ENCODE data around the gene RAB40B. TPM values are rescaled to one million over a fixed set of nuclear protein-coding genes. Genes with fewer than 3 reads are reported as not detected.

RAB40B gene
- total RNA-seq, 2 experiments from 2014 or later: 0.42 to 0.52 TPM

DNA sequence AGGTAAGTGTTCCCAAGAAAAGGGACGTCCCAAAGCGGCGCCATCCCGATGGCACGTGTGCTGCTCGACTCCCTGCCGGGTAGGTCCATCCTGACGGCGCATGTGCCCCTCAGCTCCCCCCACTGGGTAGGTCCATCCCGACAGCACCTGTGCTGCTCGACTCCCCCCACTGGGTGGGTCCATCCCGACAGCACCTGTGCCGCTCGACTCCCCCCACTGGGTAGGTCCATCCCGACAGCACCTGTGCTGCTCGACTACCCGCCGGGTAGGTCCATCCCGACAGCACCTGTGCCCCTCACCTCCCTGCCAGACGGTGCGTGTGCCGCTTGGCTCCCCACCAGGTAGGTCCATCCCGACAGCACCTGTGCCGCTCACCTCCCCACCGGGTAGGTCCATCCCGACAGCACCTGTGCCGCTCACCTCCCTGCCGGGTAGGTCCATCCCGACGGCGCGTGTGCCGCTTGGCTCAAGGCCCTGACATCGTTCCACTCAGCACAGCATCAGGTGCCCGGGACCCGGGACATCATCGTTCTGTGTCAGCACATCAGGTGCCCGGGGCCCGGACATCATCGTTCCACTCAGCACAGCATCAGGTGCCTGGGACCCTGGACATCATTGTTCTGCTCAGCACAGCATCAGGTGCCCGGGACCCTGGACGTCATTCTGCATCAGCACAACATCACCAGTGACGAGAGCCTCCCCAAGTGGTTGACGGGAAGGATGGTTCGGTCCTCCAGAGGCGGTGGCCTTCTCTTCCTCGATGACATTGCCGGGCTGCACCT, 31.2 kb upstream of the RAB40B start:
- no peaks in the 10 kb centered on the region for H3K4me1 Mint-ChIP-seq (ENCODE audit: low read depth)
- CTCF ChIA-PET: no interaction called here
- no peak overlapping the region for H3K27ac Mint-ChIP-seq
- H3K9me3 Mint-ChIP-seq: peaks cover 5% of the 10 kb centered on the region
- intact Hi-C loops (cut with micrococcal nuclease): no loop called here
- H3K36me3 Mint-ChIP-seq (ENCODE audit: low read depth): peaks cover 17% of the 10 kb centered on the region
- DNase-seq: no peak
- H3K27me3 Mint-ChIP-seq (ENCODE audit: low read depth): no peaks in the 10 kb centered on the region
- no peak overlapping the region for H3K4me3 Mint-ChIP-seq

DNA sequence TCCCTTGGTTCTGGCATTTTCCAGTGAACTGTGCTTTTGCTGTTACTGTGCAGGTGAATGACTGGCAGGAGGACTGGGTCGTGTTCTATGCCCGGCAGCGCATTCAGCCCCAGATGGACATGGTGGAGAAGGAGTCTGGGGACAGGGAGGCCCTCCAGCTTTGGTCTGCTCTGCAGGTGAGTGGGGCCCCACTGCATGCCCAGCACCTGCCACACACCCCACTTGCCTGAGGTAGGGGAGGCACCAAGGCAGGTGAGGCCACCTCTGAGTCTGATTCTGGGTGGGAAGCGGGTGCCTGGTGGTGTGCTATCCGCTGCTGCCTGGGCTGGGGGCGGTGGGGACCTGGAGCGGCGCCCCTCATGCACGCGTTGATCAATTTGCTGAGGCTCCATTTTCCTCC, 27.9 kb upstream of the RAB40B start:
- DNase-seq: no peak
- intact Hi-C loops (cut with micrococcal nuclease): no loop called here
- Mint-ChIP-seq H3K36me3 (ENCODE audit: low read depth) (peaks cover 15% of the 10 kb centered on the region), H3K4me3 (no peak overlapping the region), H3K27ac (no peak overlapping the region), H3K9me3 (no peaks in the 10 kb centered on the region), H3K27me3 (ENCODE audit: low read depth) (no peaks in the 10 kb centered on the region), H3K4me1 (ENCODE audit: low read depth) (no peaks in the 10 kb centered on the region)
- CTCF ChIA-PET: interaction anchor here (0.7 kb wide), 1 partner anchor 42 kb away, joined by 3 read pairs; no protein-coding TSS in a partner anchor

DNA sequence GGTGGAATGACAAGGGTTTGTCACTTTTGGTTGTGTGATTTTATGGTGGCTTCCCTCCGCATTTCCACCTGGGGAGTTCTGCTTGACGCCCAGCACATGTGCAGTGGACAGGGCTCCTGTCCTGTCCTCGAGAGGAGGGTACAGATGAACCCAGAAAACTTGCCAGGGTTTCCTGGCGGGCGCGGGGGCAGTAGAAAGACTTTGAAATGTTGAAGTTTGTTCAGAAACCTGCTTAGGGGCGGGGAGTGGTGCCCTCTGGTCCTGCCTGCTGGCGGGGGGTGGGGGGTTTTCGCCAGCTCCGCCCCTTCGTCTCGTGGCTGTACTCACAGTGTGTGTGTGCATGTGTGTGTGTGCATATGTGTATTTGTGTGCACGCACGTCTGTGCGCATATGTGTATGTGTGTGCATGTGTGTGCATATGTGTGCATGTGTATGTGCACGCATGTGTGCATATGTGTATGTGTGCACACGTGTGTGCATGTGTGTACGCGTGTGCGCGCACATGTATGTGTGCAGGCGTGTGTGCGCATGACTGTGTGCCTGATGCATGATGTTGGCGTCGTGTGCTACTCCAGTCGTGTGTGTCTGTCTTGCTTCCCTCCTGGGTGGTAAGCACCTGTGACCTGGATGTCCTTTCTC, 24.8 kb upstream of the RAB40B start:
- Mint-ChIP-seq H3K27ac (no peak overlapping the region), H3K9me3 (no peaks in the 10 kb centered on the region), H3K36me3 (ENCODE audit: low read depth) (peaks cover 20% of the 10 kb centered on the region), H3K27me3 (ENCODE audit: low read depth) (no peaks in the 10 kb centered on the region), H3K4me1 (ENCODE audit: low read depth) (no peaks in the 10 kb centered on the region), H3K4me3 (no peak overlapping the region)
- DNase-seq: no peak
- intact Hi-C loops (cut with micrococcal nuclease): no loop called here
- CTCF ChIA-PET: no interaction called here

DNA sequence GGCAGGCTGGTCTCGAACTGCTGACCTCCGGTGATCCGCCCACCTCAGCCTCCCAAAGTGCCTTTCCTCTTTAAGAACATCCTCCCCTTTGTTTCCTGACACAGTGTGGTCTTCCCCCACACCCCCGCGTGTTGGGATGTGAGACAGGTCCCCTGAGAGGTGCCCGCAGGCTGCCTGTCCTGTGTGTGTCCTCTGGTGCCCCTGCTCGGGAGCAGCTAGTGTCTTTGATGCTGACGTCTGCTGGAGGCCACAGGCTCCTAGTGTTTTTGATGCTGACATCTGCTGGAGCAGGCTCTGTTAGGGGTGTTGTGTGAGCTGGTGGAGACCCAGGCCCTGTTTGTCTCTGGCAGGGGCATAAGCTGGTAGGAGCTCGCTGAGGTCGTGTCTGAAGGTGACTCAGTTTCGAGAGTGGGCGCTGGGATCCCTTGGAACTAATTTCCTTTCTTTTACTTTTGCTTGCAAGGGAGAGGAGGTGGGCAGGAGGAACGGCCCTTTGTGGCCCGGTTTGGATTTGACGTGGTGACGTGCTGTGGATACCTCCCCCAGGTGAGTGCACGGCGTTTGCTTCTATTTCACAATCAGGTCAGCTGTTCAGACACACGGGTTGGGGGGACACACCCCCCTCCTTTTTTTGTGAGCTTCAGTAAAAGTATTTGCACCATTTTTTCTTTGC, 24.0 kb upstream of the RAB40B start:
- H3K4me1 Mint-ChIP-seq (ENCODE audit: low read depth): peaks cover 7% of the 10 kb centered on the region
- H3K27ac Mint-ChIP-seq: no peak overlapping the region
- no peak for DNase-seq
- H3K4me3 Mint-ChIP-seq: no peak overlapping the region
- H3K9me3 Mint-ChIP-seq: no peaks in the 10 kb centered on the region
- CTCF ChIA-PET: no interaction called here
- intact Hi-C loops (cut with micrococcal nuclease): no loop called here
- no peaks in the 10 kb centered on the region for H3K27me3 Mint-ChIP-seq (ENCODE audit: low read depth)
- H3K36me3 Mint-ChIP-seq (ENCODE audit: low read depth): peaks cover 21% of the 10 kb centered on the region

DNA sequence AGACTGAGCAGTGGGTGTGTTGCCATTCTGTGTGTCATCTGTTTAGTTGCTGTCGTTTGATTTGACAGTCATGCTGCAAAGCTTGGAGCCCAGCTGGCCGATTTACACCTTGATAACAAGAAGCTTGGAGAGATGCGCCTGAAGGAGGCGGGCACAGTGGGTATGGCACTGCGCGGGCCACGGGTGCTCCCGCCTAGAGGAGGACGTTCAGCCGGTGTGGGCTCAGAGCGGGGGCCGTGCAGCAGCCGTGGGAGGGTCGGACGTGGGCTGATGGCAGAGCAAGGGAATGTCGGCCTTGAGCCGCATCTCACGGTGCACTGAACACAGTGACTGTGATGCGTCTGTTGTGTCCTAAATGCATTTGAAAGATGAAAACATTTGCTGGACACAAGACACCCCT, 21.7 kb upstream of the RAB40B start:
- Mint-ChIP-seq H3K36me3 (ENCODE audit: low read depth) (peaks cover 16% of the 10 kb centered on the region), H3K4me1 (ENCODE audit: low read depth) (peaks cover 13% of the 10 kb centered on the region), H3K4me3 (no peak overlapping the region), H3K9me3 (no peaks in the 10 kb centered on the region), H3K27ac (no peak overlapping the region), H3K27me3 (ENCODE audit: low read depth) (no peaks in the 10 kb centered on the region)
- no peak for DNase-seq
- CTCF ChIA-PET: no interaction called here
- intact Hi-C loops (cut with micrococcal nuclease): no loop called here

DNA sequence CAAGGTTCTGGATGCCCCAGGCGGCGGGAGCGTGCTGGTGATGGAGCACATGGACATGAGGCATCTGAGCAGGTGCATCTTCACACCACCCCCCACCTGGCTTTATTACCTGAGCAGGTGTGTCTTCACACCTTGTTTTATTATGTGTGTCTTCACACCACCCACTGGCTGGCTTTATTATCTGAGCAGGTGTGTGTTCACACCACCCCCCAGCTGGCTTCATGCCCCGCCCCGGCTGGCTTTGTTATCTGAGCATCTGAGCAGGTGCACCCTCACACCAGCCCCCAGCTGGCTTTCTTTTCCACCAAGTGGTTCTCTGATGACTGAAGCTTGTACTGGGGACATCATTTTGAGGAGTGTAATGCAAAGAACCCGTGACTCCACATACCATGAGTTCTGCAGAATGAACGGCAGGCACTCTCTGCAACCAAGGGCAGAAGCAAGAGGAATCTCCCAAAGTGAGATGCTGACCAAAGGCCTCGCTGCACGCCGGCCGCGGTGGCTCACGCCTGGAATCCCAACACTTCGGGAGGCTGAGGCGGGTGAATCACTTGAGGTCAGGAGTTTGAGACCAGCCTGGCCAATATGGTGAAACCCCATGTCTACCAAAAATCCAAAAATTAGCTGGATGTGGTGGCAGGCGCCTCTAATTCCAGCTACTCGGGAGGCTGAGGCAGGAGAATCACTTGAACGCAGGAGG, 20.6 kb upstream of the RAB40B start:
- intact Hi-C loops (cut with micrococcal nuclease): loop anchor here (5.0 kb wide), 2 partner anchors 72 to 333 kb away; partner anchors contain the start of gene WDR45B
- peaks cover 16% of the 10 kb centered on the region for H3K36me3 Mint-ChIP-seq (ENCODE audit: low read depth)
- H3K27ac Mint-ChIP-seq: no peak overlapping the region
- H3K9me3 Mint-ChIP-seq: no peaks in the 10 kb centered on the region
- no peak overlapping the region for H3K4me3 Mint-ChIP-seq
- CTCF ChIA-PET: no interaction called here
- no peak for DNase-seq
- peaks cover 13% of the 10 kb centered on the region for H3K4me1 Mint-ChIP-seq (ENCODE audit: low read depth)
- H3K27me3 Mint-ChIP-seq (ENCODE audit: low read depth): no peaks in the 10 kb centered on the region

DNA sequence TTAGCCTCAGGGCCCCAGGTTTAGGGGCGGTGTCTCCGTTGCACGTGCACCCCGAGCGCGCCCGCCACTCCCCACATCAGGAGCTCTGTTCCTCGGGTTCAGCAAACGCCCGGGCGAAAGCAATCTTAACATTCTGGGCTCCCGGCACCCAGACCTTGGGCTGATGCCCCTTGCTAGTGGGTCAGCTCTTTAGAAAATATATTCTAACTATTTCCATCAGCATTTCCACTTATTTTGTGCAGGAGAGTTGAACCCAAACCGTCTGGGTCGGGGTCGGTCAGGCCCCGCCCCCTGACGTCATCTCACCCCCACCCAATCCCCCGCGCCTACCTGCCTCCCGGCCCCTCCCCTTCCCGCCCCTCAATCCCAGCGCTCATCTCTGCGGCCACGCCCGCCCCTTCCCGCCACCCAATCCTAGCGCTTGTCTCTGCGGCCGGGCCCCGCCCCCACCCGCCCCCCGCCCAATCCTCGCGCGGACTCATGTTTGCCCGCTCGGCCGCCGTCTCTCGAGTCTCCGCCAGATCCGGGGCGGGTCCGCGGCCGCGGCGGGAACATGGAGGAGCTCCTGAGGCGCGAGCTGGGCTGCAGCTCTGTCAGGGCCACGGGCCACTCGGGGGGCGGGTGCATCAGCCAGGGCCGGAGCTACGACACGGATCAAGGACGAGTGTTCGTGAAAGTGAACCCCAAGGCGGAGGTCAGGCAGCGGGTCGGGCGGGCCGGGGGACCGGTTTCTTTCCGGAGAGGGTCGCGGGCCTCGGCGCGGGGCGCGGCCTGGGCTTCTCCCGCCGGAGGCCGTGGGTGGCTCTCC, 17.9 kb upstream of the RAB40B start, which contains the start of gene FN3KRP:
Gene FN3KRP, plus strand, starts transcription at position 504 of the 808 bp plus-strand sequence. Its CDS starts 50 bp downstream, at position 554.
- CTCF ChIA-PET: interaction anchor here (1.0 kb wide), 1 partner anchor 47 kb away, joined by 3 read pairs; no protein-coding TSS in a partner anchor
- H3K9me3 Mint-ChIP-seq: no peaks in the 10 kb centered on the region
- intact Hi-C loops (cut with micrococcal nuclease): loop anchor here (1.0 to 5.0 kb wide), 5 partner anchors 18 to 336 kb away; partner anchors contain the start of genes NARF, RAB40B and WDR45B
- H3K27me3 Mint-ChIP-seq (ENCODE audit: low read depth): no peaks in the 10 kb centered on the region
- H3K4me1 Mint-ChIP-seq (ENCODE audit: low read depth): peaks cover 13% of the 10 kb centered on the region
- peak; percentile 90 for DNase-seq
- H3K4me3 Mint-ChIP-seq: peak within 1 kb of the TSS; percentile 88
- peak within 1 kb of the TSS; percentile 77 for H3K27ac Mint-ChIP-seq
- peaks cover 6% of the 10 kb centered on the region for H3K36me3 Mint-ChIP-seq (ENCODE audit: low read depth)

DNA sequence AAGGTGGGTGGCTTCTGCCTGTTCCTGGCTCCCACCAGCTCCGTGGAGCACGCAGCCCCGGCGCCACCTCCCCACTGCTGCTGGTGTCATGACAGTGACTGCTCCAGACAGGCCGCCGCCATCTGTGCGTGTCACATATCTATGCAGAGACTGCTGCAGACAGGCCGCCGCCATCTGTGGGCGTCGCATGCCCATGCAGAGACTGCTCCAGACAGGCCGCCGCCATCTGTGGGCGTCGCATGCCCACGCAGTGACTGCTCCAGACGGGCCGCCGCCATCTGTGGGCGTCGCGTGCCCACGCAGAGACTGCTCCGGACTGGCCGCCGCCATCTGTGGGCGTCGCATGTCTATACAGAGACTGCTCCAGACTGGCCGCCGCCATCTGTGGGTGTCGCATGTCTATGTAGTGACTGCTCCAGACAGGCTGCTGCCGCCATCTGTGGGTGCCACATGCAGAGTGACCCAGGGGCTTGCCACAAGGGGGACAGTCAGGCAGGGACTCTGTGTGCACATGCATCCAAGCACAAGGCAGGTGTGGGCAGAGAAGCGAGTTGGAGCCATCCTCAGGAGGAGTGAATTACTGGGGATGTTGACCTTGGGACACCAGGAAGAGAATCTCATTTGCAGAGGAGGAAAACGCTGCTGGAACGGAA, 14.7 kb upstream of the RAB40B start:
- intact Hi-C loops (cut with micrococcal nuclease): no loop called here
- Mint-ChIP-seq H3K4me1 (ENCODE audit: low read depth) (peaks cover 13% of the 10 kb centered on the region), H3K9me3 (no peaks in the 10 kb centered on the region), H3K27me3 (ENCODE audit: low read depth) (no peaks in the 10 kb centered on the region), H3K4me3 (no peak overlapping the region), H3K36me3 (ENCODE audit: low read depth) (peaks cover 1% of the 10 kb centered on the region), H3K27ac (no peak overlapping the region)
- CTCF ChIA-PET: interaction anchor here (0.6 to 1.3 kb wide), 2 partner anchors 18 to 45 kb away, joined by 3 read pairs; no protein-coding TSS in a partner anchor
- DNase-seq: no peak

DNA sequence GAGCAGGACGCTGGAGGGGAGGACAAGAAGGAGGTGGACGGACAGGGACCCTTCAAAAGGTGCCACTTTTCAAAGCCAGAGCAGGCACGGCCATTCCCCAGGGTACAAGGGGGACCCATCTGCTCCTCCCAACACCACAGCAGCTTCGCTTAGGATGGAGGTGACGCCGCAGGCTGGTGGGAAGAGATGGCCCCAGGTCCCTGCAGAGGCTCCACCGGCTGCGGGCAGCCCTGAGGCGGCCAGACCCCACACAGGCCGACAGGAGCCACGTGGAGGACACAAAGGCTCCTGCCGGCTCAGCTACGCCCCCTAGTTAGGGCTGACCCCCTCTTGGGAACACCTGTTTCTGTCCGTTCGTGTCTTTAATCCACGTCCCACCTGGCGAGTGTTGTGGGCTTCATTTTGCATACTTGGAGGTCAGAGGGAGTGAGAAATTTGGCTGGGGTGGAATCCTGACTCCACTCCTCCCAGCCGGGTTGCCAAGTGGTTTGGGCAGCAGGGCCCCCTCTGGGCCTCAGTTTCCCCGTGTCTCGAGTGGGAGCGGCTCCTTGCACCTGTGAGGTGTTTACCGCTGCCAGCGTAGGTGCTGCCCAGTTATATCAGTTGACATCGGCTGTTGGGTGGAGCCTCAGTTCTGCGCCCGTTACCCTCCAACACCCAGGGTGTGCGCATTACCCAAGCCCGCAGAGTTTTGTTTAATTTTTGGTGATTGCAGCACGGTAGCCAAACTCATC, 12.2 kb upstream of the RAB40B start:
- Mint-ChIP-seq H3K27ac (no peak overlapping the region), H3K4me3 (no peak overlapping the region), H3K36me3 (ENCODE audit: low read depth) (no peaks in the 10 kb centered on the region), H3K27me3 (ENCODE audit: low read depth) (no peaks in the 10 kb centered on the region), H3K9me3 (no peaks in the 10 kb centered on the region), H3K4me1 (ENCODE audit: low read depth) (peaks cover 1% of the 10 kb centered on the region)
- CTCF ChIA-PET: no interaction called here
- intact Hi-C loops (cut with micrococcal nuclease): no loop called here
- no peak for DNase-seq

DNA sequence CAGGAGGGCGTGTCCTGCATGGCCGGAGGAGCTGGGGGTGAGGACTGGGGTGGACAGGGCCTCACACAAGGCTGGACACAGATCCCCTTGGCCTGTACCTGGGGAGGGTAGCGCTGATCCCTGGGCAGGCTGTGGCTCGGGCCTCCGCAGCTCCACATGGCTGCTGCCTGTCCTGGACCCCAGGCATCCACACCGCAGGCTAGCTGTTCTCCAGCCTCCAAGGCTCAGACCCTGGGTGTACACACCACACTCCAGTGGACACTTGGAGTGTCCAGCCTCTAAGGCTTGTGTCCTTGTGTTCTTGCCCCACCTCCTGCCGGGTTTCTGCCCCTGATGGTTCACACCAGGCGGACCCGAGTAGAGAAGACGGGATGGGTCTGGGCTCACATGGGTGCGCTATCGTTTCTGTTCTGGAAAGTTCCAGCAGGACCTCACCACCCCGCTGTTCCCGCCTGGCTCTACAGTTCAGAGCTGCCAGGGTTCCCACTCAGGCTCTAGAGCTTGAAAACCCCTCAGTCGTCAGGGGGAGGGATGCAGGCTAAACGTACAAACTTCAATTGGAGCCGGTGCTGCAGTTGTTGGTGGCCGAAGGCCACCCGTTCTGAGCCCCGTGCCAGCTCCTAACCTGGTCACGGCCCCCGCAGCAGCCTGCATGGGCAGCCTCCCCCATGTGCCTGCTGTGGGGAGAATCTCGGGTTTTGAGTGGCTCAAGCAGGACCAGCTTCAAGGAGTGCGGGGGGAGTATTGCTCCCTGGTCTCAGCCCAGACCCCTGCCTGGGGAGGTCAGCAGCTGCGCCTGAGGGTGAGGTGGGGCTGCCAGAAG, 11.4 kb upstream of the RAB40B start:
- intact Hi-C loops (cut with micrococcal nuclease): no loop called here
- H3K36me3 Mint-ChIP-seq (ENCODE audit: low read depth): no peaks in the 10 kb centered on the region
- no peak overlapping the region for H3K27ac Mint-ChIP-seq
- no peak for DNase-seq
- no peaks in the 10 kb centered on the region for H3K4me1 Mint-ChIP-seq (ENCODE audit: low read depth)
- CTCF ChIA-PET: no interaction called here
- H3K9me3 Mint-ChIP-seq: no peaks in the 10 kb centered on the region
- no peak overlapping the region for H3K4me3 Mint-ChIP-seq
- no peaks in the 10 kb centered on the region for H3K27me3 Mint-ChIP-seq (ENCODE audit: low read depth)

All from activated naive CD4-positive, alpha-beta T cell treated with anti-CD3 and anti-CD28 coated beads for 36 hours (primary cell).